GM18505 (cell line): ENCODE measurements around the gene AEBP1.

Source experiments
- ATAC-seq: cut with Tn5 transposase; IDR thresholded peaks from one replicate; pipeline ENCODE4 v1.9.1; 2021; ENCODE audit not compliant: unreplicated experiment
- POLR2A ChIP-seq: IDR thresholded peaks from 4 replicates; pipeline ENCODE4 v1.6.1; 2011; ENCODE audit warnings: borderline replicate concordance; ENCODE audit not compliant: insufficient read depth, insufficient read length; ENCODE audit errors: extremely low read depth

The AEBP1 gene

GRCh38 chr7:44162179-44162578 lies 58.0 kb downstream of the AEBP1 start:
- ATAC-seq = no peak
- no peak for TF ChIP-seq POLR2A

GRCh38 chr7:44162785-44163395 lies 58.7 kb downstream of the AEBP1 start:
- no peak for TF ChIP-seq POLR2A
- no peak for ATAC-seq

GRCh38 chr7:44163591-44163990 lies 59.4 kb downstream of the AEBP1 start:
- no peak for ATAC-seq
- no peak for TF ChIP-seq POLR2A
